DMS153 treated with DMSO at 0.1 percent for 48 hours (cell line): ENCODE data around the gene CD27.
"Not testable (repeated sequence)": the region's sequence is repeated elsewhere in the genome, so short reads cannot be mapped to it uniquely, and the experiment has no call there.

ENCODE experiments used
- DNase-seq: peaks from one replicate; lab custom pipeline; 2025; ENCODE audit not compliant: unreplicated experiment; lab: John Stamatoyannopoulos, UW

The CD27 gene

DNA sequence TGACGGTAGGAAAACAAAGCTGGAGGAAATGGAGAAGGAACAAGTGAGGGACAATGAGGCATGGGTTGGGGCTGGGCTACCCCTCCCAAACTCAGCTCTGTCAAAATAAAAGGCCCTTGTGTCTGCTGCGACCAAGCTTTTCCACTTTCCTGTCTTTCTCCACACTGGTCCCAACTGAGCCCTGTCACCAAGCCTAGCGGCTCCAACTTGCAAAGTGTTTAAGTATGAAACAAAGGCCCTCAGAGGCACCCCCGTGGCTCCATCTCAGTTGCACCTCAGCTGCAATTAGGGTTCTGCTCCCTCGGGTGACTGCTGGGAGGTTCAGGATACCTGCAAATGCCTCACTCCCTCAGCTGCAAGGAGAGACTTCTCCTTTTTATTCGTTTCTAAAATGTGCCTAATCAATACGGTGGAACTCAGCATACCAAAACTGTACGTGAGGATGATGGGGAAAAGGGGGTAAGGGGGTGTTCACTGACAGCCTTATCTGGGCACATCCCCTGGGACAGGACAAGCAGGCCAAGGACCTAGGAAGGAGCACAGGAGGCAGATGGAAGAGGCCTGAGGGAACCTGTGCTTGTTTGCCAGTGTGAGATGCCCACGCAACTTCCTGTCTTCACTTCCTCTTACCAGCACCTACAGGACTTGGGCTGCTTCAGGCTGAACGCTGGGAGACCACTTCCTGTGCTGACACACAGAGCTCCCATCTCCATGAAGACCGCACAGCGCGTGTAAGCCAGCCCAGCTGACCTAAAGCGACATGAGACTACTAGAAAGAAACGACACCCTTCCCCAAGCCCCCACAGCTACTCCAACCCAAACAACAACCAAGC is 16.9 kb downstream of the CD27 start:
- no peak for DNase-seq

DNA sequence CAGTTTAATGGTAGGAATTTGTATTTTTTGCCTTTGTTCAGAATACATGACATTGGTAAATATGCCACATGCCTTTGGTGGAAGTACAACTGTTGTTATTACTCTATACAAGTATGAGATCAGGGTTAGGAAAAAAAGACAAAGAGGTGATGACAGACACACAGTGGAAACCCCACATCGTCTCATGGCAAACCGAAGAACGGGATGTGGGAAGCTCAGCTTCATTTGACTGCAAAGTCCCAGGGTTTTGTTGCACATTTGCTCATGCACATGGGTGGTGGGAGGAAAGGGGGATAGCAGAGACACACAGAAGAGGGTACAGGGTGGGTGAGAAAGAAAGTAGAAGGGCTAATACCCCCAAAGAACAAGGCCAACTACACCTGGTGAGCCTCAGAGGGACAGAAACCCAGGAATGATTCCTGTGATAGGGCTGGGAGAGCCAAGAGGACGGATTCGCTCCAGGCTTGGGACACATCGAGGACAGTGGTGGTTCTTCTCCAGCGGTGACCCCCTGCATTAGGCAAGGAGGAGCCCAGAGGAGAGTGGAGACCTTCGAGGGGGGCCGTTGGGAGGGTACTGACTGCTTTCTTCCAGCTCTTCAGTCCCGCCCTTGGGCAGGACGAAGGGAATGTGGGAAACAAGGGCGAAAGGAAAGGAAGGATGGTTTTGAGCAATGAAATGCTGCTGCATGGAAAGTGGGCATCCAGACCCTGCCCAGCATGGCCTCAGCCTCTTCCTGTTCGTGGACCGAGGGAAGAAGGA is 17.7 kb downstream of the CD27 start:
- DNase-seq = no peak

DNA sequence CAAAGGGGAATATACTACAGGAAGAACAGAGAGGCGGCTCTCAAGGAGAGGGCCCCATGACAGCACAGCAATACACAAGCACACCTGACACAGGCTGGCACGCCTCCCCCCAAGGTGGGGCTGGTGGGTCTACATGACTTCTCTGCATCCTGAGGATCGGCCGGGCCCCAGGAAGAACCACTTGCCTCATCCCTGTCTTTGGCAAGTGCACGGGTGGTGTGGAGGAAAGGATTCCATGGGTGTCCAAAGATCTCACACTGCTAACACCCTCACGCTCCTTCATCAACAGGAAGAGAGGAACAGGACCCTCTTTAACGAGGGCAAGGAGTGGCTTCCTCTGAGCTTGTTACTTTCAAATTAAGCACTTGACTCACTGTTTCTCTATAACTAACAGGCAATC is 18.5 kb downstream of the CD27 start:
- no peak for DNase-seq

- DNase-seq = no peak
These were observed 19.1 kb downstream of the CD27 start for GRCh38 chr12:6463858-6464257.

GRCh38 chr12:6464531-6464930 is 19.8 kb downstream of the CD27 start:
- DNase-seq = no peak

GRCh38 chr12:6465467-6466183 is 20.9 kb downstream of the CD27 start:
- peak; percentile 56 for DNase-seq

DNA sequence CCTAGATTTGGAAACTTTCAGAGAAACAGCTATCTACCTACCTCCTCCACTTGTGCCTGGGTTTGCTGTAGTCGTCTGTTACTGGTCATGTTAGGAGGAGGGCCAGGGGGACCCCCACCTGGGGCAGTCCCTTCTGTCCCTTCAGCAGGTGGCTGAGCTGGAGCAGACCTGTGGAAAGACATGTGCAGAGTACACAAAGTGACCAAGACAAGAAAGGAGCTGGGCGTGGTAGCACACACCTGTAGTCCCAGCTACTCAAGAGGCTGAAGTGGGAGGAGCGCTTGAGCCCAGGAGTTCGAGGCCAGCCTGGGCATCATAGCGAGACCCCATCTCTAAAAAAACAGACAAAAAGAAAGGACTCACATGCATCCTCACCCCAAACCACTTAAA is 21.4 kb downstream of the CD27 start:
- DNase-seq = no peak

DNA sequence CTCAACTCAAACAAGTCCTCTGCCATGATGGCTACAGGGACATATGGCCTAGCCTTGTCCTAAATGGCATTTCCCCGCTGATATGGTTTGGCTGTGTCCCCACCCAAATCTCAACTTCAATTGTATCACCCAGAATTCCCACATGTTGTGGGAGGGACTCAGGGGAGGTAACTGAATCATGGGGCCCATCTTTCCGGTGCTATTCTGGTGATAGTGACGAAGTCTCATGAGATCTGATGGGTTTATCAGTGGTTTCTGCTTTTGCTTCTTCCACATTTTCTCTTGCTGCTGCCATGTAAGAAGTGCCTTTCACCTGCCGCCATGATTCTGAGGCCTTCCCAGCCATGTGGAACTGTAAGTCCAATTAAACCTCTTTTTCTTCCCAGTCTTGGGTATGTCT is 22.0 kb downstream of the CD27 start:
- not testable (repeated sequence) for DNase-seq

GRCh38 chr12:6467571-6468282 is 23.0 kb downstream of the CD27 start:
- DNase-seq = not testable (repeated sequence)

- no peak for DNase-seq
These were observed 23.5 kb downstream of the CD27 start for GRCh38 chr12:6468283-6468575.

- DNase-seq = no peak
These were observed 24.3 kb downstream of the CD27 start for GRCh38 chr12:6469092-6469491.

DNA sequence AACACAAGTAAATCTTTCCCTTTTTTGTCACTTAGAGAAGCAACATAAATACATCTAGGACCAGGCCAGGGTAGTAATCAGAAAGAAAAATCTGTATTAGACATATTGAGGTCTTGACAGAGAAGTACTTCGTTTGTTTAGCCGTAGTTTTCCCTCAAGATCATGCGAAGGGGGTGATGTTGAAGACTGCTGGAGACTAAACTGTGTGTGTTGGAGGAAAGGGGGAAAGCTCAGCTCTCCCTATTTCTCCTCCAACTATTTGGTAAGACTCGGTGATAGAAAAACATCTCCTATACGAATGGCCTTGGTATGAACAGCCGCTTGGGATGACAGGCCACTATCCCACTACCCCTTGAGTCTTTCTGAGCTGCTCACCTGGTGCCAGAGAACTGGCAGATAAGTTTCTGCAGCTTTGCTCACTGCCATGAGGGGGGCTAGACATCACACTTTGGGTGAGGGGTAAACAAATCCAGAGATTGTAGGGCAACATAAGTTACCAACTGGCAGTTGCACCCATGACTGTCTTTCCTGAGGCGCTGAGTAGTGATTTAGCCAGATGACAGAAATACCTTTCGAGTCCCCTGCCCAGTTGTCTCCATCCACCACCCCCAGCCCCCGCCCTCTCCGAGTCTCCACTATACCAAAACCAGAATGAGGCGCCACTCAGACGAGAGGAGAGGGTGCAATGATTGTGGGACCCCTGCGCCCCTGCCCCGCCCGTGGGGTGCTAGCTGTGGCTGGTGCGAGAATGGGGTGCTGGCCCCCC is 25.0 kb downstream of the CD27 start:
- no peak for DNase-seq

- DNase-seq = peak; percentile 99
These were observed 25.8 kb downstream of the CD27 start, which contains the start of gene VAMP1 for GRCh38 chr12:6470375-6471163. Gene VAMP1, minus strand, starts transcription at chr12:6470677. Its CDS starts 146 bp downstream, at chr12:6470531.

DNA sequence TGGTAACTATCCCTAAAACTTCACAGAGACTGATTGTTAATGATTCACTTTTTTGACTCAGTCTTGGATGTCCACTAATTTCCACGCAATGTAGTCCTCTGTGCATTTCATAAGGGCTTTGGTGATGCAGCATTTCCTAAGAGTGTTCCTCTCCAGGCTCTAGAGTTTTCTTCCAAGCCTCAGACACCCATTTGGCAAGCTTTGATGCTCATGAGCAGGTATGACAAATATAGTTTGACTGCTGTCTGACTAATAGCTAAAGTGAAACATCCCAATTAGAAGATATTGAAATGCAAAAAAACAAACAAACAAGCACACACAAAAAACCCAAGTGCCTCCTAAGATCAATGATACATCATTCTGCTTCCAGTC is 27.2 kb downstream of the CD27 start:
- DNase-seq = no peak

DNA sequence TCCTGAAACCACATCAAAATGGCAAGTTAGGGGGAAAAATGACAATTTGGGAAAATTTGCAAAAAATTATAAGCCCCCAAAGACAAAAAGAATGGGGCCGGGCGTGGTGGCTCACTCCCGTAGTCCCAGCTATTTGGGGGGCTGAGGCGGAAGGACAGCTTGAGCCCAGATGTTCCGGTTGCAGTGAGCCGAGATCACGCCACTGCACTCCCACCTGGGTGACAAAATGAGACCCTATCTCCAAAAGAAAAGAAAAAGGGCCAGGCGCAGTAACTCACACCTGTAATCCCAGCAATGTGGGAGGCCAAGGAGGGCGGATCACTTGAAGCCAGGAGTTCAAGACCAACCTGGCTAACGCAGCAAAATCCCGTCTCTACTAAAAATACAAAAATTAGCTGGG is 27.7 kb downstream of the CD27 start:
- DNase-seq = no peak

DNA sequence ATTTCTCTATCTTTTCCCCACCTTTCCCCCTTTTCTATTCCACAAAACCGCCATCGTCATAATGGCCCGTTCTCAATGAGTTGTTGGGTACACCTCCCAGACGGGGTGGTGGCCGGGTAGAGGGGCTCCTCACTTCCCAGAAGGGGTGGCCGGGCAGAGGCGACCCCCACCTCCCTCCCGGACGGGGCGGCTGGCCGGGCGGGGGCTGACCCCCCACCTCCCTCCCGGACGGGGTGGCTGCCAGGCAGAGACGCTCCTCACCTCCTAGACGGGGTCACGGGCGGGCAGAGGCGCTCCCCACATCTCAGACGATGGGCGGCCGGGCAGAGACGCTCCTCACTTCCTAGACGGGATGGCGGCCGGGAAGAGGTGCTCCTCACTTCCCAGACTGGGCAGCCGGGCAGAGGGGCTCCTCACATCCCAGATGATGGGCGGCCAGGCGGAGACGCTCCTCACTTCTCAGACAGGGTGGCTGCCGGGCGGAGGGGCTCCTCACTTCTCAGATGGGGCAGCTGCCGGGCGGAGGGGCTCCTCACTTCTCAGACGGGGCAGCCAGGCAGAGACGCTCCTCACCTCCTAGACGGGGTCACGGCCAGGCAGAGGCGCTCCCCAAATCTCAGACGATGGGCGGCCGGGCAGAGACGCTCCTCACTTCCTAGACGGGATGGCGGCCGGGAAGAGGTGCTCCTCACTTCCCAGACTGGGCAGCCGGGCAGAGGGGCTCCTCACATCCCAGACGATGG is 30.6 kb downstream of the CD27 start:
- DNase-seq = not testable (repeated sequence)

DNA sequence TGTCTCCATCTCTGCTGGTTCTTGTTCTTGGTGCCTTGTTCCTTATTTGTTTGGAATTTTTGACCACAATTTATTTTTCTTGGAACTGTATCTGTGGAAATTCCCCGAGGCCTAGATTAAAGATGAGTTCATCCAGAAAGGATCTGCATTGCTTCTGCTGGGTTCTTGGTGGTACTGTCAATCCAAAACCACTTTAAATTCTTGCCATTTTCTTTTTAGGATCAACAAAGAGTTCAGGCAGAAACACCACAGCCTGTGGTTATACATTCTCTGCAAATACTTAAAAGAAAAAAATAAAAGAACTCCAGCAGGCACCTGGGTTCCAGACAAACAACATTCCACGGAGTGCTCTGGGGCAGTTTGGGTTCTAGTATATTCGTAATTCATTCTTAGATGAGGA is 31.7 kb downstream of the CD27 start:
- DNase-seq = no peak

- not testable (repeated sequence) for DNase-seq
These were observed 33.0 kb downstream of the CD27 start for GRCh38 chr12:6477601-6478377.
